ENCODE data around the gene IKZF2.

Gene IKZF2

DNA sequence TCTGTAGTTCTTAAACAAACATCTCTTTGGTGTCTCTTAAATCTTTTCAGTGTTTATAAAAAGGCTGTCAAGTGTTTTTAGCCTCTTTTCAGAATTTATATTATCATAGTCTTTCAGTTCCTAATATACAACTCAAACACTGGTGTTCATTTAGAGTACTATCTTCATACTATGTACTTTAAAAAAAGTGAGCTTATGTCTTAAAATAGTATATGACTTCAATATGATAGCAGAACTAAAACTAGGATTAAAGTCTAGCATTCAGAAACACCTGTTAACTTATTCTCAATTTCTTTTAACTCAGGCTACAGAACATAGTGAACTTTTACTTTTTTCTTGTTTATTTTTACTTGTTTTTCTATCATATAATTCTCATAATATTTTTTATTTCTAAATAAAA lies 14.7 kb upstream of the IKZF2 start:
- TF ChIP-seq, protein P1, sequence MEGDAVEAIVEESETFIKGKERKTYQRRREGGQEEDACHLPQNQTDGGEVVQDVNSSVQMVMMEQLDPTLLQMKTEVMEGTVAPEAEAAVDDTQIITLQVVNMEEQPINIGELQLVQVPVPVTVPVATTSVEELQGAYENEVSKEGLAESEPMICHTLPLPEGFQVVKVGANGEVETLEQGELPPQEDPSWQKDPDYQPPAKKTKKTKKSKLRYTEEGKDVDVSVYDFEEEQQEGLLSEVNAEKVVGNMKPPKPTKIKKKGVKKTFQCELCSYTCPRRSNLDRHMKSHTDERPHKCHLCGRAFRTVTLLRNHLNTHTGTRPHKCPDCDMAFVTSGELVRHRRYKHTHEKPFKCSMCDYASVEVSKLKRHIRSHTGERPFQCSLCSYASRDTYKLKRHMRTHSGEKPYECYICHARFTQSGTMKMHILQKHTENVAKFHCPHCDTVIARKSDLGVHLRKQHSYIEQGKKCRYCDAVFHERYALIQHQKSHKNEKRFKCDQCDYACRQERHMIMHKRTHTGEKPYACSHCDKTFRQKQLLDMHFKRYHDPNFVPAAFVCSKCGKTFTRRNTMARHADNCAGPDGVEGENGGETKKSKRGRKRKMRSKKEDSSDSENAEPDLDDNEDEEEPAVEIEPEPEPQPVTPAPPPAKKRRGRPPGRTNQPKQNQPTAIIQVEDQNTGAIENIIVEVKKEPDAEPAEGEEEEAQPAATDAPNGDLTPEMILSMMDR (conservative IDR thresholded peaks at IDR 0.05; ENCODE audit: low read length): no peak
- H3K4me3 ChIP-seq (ENCODE audit: low read length): no peak overlapping the region
- no peak for DNase-seq (ENCODE audit: low read depth)

DNA sequence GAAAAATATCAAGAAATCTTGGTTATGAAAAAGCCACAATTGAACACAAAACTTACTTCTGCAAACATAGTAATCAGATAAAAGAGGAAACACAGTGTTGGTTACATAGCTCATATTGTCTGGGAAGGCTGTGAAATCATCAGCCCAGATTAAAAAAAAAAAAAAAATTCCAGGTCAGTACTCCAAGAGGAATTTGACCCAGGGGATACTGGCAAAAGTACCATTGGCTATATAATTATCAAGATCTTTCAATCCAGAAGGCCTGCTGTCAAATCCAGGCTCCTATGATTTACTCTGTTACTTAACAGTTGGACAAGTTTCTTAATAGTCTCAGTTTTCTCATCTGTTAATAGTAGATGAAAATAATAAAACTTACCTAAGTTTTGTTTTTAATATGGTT lies 12.9 kb upstream of the IKZF2 start:
- TF ChIP-seq, protein P1 (conservative IDR thresholded peaks at IDR 0.05; ENCODE audit: low read length): no peak
- DNase-seq (ENCODE audit: low read depth): no peak
- H3K4me3 ChIP-seq (ENCODE audit: low read length): no peak overlapping the region

DNA sequence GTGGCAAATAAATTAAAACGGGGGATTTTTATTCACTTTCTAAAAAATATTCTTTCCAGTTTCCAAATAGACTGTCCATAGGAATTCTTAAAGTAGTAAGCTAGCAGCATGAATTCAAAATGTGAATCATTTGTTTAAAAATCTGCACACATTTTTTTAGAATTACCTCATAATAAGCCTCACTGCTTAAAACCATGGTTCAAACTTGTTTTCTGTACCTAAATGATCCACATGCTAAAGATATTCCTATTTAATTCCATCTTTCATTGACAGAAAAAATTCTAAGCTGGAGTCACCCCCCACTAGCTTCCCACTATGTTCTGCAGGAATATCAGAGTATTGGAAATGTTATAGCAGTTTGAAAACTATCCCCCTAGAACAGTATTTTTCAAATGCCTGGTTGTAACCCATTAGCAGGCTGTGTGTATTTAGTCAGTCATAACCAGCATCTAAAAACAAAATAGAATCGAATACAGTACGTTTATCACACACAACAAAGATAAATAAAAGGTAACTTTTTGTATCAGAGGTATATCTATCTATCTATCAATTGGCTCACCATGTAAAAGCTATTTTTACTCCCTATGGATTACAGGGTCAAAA lies 11.2 kb upstream of the IKZF2 start:
- TF ChIP-seq, protein P1 (conservative IDR thresholded peaks at IDR 0.05; ENCODE audit: low read length): no peak
- peak; percentile 46 for DNase-seq (ENCODE audit: low read depth)
- H3K4me3 ChIP-seq (ENCODE audit: low read length): no peak overlapping the region

DNA sequence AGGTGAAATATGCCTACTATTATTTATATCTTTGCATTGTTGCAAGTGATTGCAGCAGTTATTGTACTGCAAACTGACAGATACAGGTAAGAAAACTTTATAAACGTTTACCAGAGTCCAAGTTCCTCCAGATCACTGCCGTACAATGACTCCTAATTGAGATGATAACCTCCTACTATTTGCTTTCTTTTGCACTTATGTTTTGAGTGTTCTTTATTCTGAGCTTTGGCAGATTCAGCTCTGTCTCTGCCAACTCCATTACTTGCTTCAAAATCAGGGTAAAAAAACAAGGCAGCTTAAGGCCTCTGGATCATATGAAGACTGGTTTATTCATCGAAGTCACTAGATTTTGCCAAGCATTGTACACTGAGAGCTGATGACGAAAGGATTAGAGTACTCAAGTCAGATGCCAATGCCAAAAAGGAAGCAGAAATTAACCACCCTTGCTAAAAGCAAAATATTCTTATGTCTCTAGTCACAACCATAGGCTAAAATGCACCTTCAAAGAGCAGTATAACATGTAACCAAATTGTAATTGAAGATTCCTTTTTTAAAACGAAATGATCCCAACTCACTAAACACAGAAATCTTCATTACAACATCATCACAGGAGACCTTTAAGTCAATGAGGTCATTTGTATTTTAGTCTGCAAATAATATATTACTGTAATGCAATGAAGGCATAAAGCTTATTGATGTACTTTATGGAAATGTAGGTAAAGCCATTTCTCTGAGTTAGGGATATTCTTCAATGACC lies 10.5 kb upstream of the IKZF2 start:
- peak; percentile 52 for DNase-seq (ENCODE audit: low read depth)
- TF ChIP-seq, protein P1 (conservative IDR thresholded peaks at IDR 0.05; ENCODE audit: low read length): no peak
- no peak overlapping the region for H3K4me3 ChIP-seq (ENCODE audit: low read length)

DNA sequence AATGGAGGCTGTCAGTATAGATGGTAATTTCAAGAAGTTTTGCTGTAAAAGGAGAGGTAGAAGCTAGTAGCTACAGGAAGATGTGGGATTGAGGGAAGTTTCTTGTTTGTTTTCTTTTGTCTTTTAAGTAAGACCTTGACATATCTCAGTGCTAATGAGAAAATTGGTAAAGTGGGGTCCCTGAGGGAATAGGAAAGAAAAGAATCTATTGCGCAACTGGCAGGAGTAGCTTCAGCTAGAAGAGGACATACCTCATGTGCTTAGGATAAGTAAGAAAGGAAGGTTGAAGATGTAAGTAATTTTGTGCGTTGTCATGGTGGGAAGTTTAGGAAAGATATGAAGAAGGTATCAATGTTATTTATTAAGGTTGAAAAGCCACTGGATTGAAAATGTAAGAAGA lies 8.4 kb upstream of the IKZF2 start:
- DNase-seq (ENCODE audit: low read depth): no peak
- no peak overlapping the region for H3K4me3 ChIP-seq (ENCODE audit: low read length)
- TF ChIP-seq, protein P1 (conservative IDR thresholded peaks at IDR 0.05; ENCODE audit: low read length): no peak

DNA sequence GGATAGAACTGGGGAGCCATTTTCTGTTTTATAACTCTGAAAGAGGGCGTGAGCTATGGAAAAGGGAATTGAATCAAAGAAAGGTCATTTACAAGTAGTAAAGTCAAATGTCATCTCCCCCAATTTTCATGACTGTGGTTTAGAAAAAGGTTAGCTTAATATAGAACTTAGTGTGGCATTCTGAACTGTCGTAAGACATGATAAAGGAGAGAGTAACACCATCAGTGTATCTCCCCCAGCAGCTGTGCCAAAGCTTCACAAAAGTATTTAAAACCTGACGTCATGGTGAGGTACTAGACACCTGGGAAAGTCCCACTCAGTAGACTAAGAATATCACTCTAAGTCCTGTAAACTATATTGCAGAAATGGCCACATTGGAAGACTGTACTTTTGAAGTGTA lies 5.8 kb upstream of the IKZF2 start:
- TF ChIP-seq, protein P1 (conservative IDR thresholded peaks at IDR 0.05; ENCODE audit: low read length): no peak
- no peak for DNase-seq (ENCODE audit: low read depth)
- H3K4me3 ChIP-seq (ENCODE audit: low read length): no peak overlapping the region

DNA sequence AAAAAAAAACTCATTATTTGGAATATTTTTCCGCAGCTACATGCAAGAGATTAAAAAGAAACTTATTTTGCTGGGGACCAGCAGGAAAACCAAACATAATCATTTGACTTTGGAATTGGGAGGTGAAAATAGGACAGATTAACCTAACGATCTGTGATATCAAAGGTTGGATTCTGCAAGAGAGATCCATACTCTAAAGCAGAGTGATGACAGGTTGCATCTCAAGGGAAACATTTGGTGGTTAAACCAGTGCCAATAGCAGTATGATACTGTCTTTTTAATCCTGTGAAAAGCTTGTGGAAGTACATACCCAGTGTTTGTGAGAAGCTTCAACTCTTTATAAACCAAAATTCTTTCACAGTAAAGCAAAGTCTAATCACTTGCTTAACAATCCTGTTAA lies 5.3 kb upstream of the IKZF2 start:
- DNase-seq (ENCODE audit: low read depth): no peak
- H3K4me3 ChIP-seq (ENCODE audit: low read length): no peak overlapping the region
- TF ChIP-seq, protein P1 (conservative IDR thresholded peaks at IDR 0.05; ENCODE audit: low read length): no peak

All from AG10803 (cell line).